ENCODE data around the gene THAP7. TPM values are rescaled to one million over a fixed set of nuclear protein-coding genes. Genes with fewer than 3 reads are reported as not detected.

THAP7 gene
- total RNA-seq, 1 experiment from 2014 or later = 38.5 TPM

- intact Hi-C loops (cut with micrococcal nuclease; ENCODE audit: unreplicated experiment) = no loop called here
- ChIA-PET POLR2A (ENCODE audit: low non-redundant PET) (no interaction called here), CTCF (no interaction called here)
Observed at GRCh38 chr22:20979243-20979809, 22.6 kb downstream of the THAP7 start.

GRCh38 chr22:20978419-20978818 lies 23.5 kb downstream of the THAP7 start:
- H3K36me3 ChIP-seq (ENCODE audit: insufficient read depth, low read length, poor library complexity, severe bottlenecking) = no peaks in the 10 kb centered on the region
- intact Hi-C loops (cut with micrococcal nuclease; ENCODE audit: unreplicated experiment) = no loop called here
- H3K4me1 ChIP-seq (ENCODE audit: insufficient read depth, low read length, poor library complexity, severe bottlenecking) = peaks cover 5% of the 10 kb centered on the region
- H3K9me3 ChIP-seq (ENCODE audit: low read depth, low read length, poor library complexity, severe bottlenecking) = peaks cover 10% of the 10 kb centered on the region
- H3K4me3 ChIP-seq (ENCODE audit: low read depth, low read length, poor library complexity, severe bottlenecking) = no peak overlapping the region
- POLR2A ChIA-PET (ENCODE audit: low non-redundant PET) = no interaction called here
- CTCF ChIA-PET = no interaction called here
- TF ChIP-seq, protein P1, sequence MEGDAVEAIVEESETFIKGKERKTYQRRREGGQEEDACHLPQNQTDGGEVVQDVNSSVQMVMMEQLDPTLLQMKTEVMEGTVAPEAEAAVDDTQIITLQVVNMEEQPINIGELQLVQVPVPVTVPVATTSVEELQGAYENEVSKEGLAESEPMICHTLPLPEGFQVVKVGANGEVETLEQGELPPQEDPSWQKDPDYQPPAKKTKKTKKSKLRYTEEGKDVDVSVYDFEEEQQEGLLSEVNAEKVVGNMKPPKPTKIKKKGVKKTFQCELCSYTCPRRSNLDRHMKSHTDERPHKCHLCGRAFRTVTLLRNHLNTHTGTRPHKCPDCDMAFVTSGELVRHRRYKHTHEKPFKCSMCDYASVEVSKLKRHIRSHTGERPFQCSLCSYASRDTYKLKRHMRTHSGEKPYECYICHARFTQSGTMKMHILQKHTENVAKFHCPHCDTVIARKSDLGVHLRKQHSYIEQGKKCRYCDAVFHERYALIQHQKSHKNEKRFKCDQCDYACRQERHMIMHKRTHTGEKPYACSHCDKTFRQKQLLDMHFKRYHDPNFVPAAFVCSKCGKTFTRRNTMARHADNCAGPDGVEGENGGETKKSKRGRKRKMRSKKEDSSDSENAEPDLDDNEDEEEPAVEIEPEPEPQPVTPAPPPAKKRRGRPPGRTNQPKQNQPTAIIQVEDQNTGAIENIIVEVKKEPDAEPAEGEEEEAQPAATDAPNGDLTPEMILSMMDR (conservative IDR thresholded peaks at IDR 0.05; ENCODE audit: low read depth, low read length) = no peak
- no TSS peak for BruUV-seq (replicated peaks)
- H3K27ac ChIP-seq (ENCODE audit: low read depth, low read length, poor library complexity, severe bottlenecking) = no peak overlapping the region
- no peaks in the 10 kb centered on the region for H3K27me3 ChIP-seq (replicated peaks; ENCODE audit: insufficient read depth, low read depth, low read length, poor library complexity)
- no peak for DNase-seq (ENCODE audit: low spot score)

More at GRCh38 chr22:20979243-20979809, 22.6 kb downstream of the THAP7 start:
- TF ChIP-seq EZH2 (IDR thresholded peaks at IDR 0.05; ENCODE audit: borderline replicate concordance, low read depth, low read length, poor library complexity, severe bottlenecking) = no peak
- TF ChIP-seq, protein P1 (conservative IDR thresholded peaks at IDR 0.05; ENCODE audit: low read depth, low read length) = no peak
- H3K4me3 ChIP-seq (ENCODE audit: low read depth, low read length, poor library complexity, severe bottlenecking) = no peak overlapping the region
- peaks cover 10% of the 10 kb centered on the region for H3K9me3 ChIP-seq (ENCODE audit: low read depth, low read length, poor library complexity, severe bottlenecking)
- H3K27ac ChIP-seq (ENCODE audit: low read depth, low read length, poor library complexity, severe bottlenecking) = no peak overlapping the region
- H3K36me3 ChIP-seq (ENCODE audit: insufficient read depth, low read length, poor library complexity, severe bottlenecking) = peaks cover 1% of the 10 kb centered on the region
- no peaks in the 10 kb centered on the region for H3K27me3 ChIP-seq (replicated peaks; ENCODE audit: insufficient read depth, low read depth, low read length, poor library complexity)
- DNase-seq (ENCODE audit: low spot score) = peak; percentile 73
- peaks cover 5% of the 10 kb centered on the region for H3K4me1 ChIP-seq (ENCODE audit: insufficient read depth, low read length, poor library complexity, severe bottlenecking)
- no TSS peak for BruUV-seq (replicated peaks)

- BruUV-seq (replicated peaks) = no TSS peak
- no peaks in the 10 kb centered on the region for H3K27me3 ChIP-seq (replicated peaks; ENCODE audit: insufficient read depth, low read depth, low read length, poor library complexity)
- no peak for DNase-seq (ENCODE audit: low spot score)
- no peak overlapping the region for H3K27ac ChIP-seq (ENCODE audit: low read depth, low read length, poor library complexity, severe bottlenecking)
- H3K4me3 ChIP-seq (ENCODE audit: low read depth, low read length, poor library complexity, severe bottlenecking) = no peak overlapping the region
- POLR2A ChIA-PET (ENCODE audit: low non-redundant PET) = no interaction called here
- peaks cover 5% of the 10 kb centered on the region for H3K4me1 ChIP-seq (ENCODE audit: insufficient read depth, low read length, poor library complexity, severe bottlenecking)
- CTCF ChIA-PET = no interaction called here
- H3K9me3 ChIP-seq (ENCODE audit: low read depth, low read length, poor library complexity, severe bottlenecking) = peaks cover 10% of the 10 kb centered on the region
- H3K36me3 ChIP-seq (ENCODE audit: insufficient read depth, low read length, poor library complexity, severe bottlenecking) = no peaks in the 10 kb centered on the region
- TF ChIP-seq, protein P1 (conservative IDR thresholded peaks at IDR 0.05; ENCODE audit: low read depth, low read length) = no peak
- no peak for TF ChIP-seq EZH2 (IDR thresholded peaks at IDR 0.05; ENCODE audit: borderline replicate concordance, low read depth, low read length, poor library complexity, severe bottlenecking)
- intact Hi-C loops (cut with micrococcal nuclease; ENCODE audit: unreplicated experiment) = no loop called here
Observed at GRCh38 chr22:20977516-20978170, 24.3 kb downstream of the THAP7 start.

All from A673 (cell line).